GM23338 (cell line): Measurements from ENCODE around the gene SH2D3C. TPM values are rescaled to one million over a fixed set of nuclear protein-coding genes. Genes with fewer than 3 reads are reported as not detected.

ENCODE experiments used
- ATAC-seq: fragments of 200-7000 bp; cut with Tn5 transposase; 3 replicates; pipeline ENCODE4 v1.9.1; 2020
- DNase-seq: peaks from one replicate; pipeline ENCODE4 v3.0.0-alpha.2; 2015; ENCODE audit warnings: low spot score
- H2AFZ ChIP-seq: fragments of 200-600 bp; sonication (generic); 2 replicates; pipeline ENCODE4 v1.8.0; 2016; ENCODE audit warnings: antibody characterized with exemption, mild to moderate bottlenecking, moderate library complexity
- H3F3A ChIP-seq: fragments of 200-600 bp; sonication (generic); replicated peaks from 2 replicates; pipeline ENCODE4 v1.8.0; 2017; ENCODE audit warnings: antibody characterized with exemption, mixed run types, low read depth
- H3K27ac ChIP-seq: fragments of 200-600 bp; sonication (generic); 2 replicates; pipeline ENCODE4 v1.6.1; 2016; ENCODE audit warnings: low read depth
- H3K27me3 ChIP-seq: fragments of 200-600 bp; sonication (generic); 2 replicates; pipeline ENCODE4 v1.8.0; 2016; ENCODE audit warnings: mild to moderate bottlenecking, mixed run types, moderate library complexity; ENCODE audit not compliant: insufficient read depth
- H3K36me3 ChIP-seq: fragments of 200-600 bp; sonication (generic); 2 replicates; pipeline ENCODE4 v1.8.0; 2016; ENCODE audit warnings: mild to moderate bottlenecking; ENCODE audit not compliant: insufficient read depth
- H3K4me1 ChIP-seq: fragments of 200-600 bp; sonication (generic); 2 replicates; pipeline ENCODE4 v1.8.0; 2016; ENCODE audit warnings: mild to moderate bottlenecking, moderate library complexity; ENCODE audit not compliant: insufficient read depth
- H3K4me2 ChIP-seq: fragments of 200-600 bp; sonication (generic); 2 replicates; pipeline ENCODE4 v1.7.1; 2017; ENCODE audit warnings: mixed run types
- H3K4me3 ChIP-seq: fragments of 200-600 bp; sonication (generic); 2 replicates; pipeline ENCODE4 v1.6.1; 2016; ENCODE audit warnings: mixed run types
- H3K79me2 ChIP-seq: fragments of 200-600 bp; sonication (generic); replicated peaks from 2 replicates; pipeline ENCODE4 v1.8.0; 2017; ENCODE audit warnings: mild to moderate bottlenecking; ENCODE audit not compliant: insufficient read depth
- H3K9me2 ChIP-seq: fragments of 200-600 bp; sonication (generic); 2 replicates; pipeline ENCODE4 v1.8.0; 2017; ENCODE audit not compliant: insufficient read depth
- H4K20me1 ChIP-seq: fragments of 200-600 bp; sonication (generic); replicated peaks from 2 replicates; pipeline ENCODE4 v1.8.0; 2017; ENCODE audit warnings: mild to moderate bottlenecking; ENCODE audit not compliant: insufficient read depth
- H3K27ac Mint-ChIP-seq: 2 replicates; pipeline ENCODE4 v1.8.0; 2020; ENCODE audit warnings: inconsistent platforms, mild to moderate bottlenecking, moderate library complexity, mixed read lengths
- H3K27me3 Mint-ChIP-seq: 3 replicates; pipeline ENCODE4 v1.8.0; 2022; ENCODE audit warnings: low read depth, mild to moderate bottlenecking, moderate library complexity, mixed read lengths, inconsistent platforms; ENCODE audit not compliant: insufficient read depth, poor library complexity
- H3K36me3 Mint-ChIP-seq: 3 replicates; pipeline ENCODE4 v1.8.0; 2021; ENCODE audit warnings: low read depth, mild to moderate bottlenecking, inconsistent platforms, moderate library complexity, mixed read lengths
- H3K4me1 Mint-ChIP-seq: 3 replicates; pipeline ENCODE4 v1.8.0; 2020; ENCODE audit warnings: mild to moderate bottlenecking, inconsistent platforms, mixed read lengths
- H3K4me3 Mint-ChIP-seq: 3 replicates; pipeline ENCODE4 v1.8.0; 2021; ENCODE audit warnings: moderate library complexity, mild to moderate bottlenecking, inconsistent platforms, mixed read lengths
- H3K9me3 Mint-ChIP-seq: 3 replicates; pipeline ENCODE4 v1.8.0; 2020; ENCODE audit warnings: moderate library complexity, mild to moderate bottlenecking, inconsistent platforms, mixed read lengths
- CREB1 ChIP-seq: fragments of 250-450 bp; sonication (Bioruptor Pico); IDR thresholded peaks from 2 replicates; pipeline ENCODE4 v1.5.0; 2020; ENCODE audit warnings: low read depth, mild to moderate bottlenecking, moderate library complexity
- ETS1 ChIP-seq: IDR thresholded peaks from 2 replicates; pipeline ENCODE4 v1.6.1; 2016; ENCODE audit warnings: antibody characterized with exemption
- EZH2 ChIP-seq: fragments of 200-600 bp; sonication (generic); IDR thresholded peaks from one replicate; pipeline ENCODE4 v1.8.0; 2017; ENCODE audit warnings: antibody characterized with exemption, mild to moderate bottlenecking, low read depth; ENCODE audit not compliant: unreplicated experiment
- EZH2phosphoT487 ChIP-seq: fragments of 200-600 bp; sonication (generic); IDR thresholded peaks from one replicate; pipeline ENCODE4 v1.8.1; 2018; ENCODE audit warnings: antibody characterized with exemption; ENCODE audit not compliant: unreplicated experiment
- JUNB ChIP-seq: IDR thresholded peaks from one replicate; pipeline ENCODE4 v1.6.1; 2016; ENCODE audit warnings: antibody characterized with exemption; ENCODE audit not compliant: unreplicated experiment
- NANOG ChIP-seq: IDR thresholded peaks from 2 replicates; pipeline ENCODE4 v1.6.1; 2016; ENCODE audit warnings: antibody characterized with exemption, borderline replicate concordance
- POLR2AphosphoS5 ChIP-seq: IDR thresholded peaks from 2 replicates; pipeline ENCODE4 v1.6.1; 2016; ENCODE audit warnings: antibody characterized with exemption, low read depth
- STAT1 ChIP-seq: IDR thresholded peaks from one replicate; pipeline ENCODE4 v1.6.1; 2016; ENCODE audit warnings: antibody characterized with exemption; ENCODE audit not compliant: unreplicated experiment
- ZNF114 ChIP-seq: fragments of 250-450 bp; sonication (Bioruptor Pico); IDR thresholded peaks from 2 replicates; pipeline ENCODE4 v1.5.0; 2020; ENCODE audit warnings: mild to moderate bottlenecking, moderate library complexity
- ZNF331 ChIP-seq: fragments of 250-450 bp; sonication (Bioruptor Pico); IDR thresholded peaks from 2 replicates; pipeline ENCODE4 v1.5.0; 2020; ENCODE audit warnings: low read depth, mild to moderate bottlenecking, moderate library complexity
- ZNF462 ChIP-seq: fragments of 250-450 bp; sonication (Bioruptor Pico); IDR thresholded peaks from 2 replicates; pipeline ENCODE4 v1.5.0; 2020; ENCODE audit warnings: mild to moderate bottlenecking, moderate library complexity
- polyA plus RNA-seq: library from polyadenylated mRNA; unstranded; fragments of >200 nt; fragmentation: Nextera tagmentation; extraction: Ambion mirVana; gene quantifications from 2 replicates; pipeline ENCODE4 v1.2.1, GENCODE V29; 2016
- total RNA-seq: library from RNA; depleted of rRNA; stranded (reverse); fragments of >200 nt; shearing (Covaris generic); gene quantifications from 2 replicates; pipeline ENCODE4 v1.2.3, GENCODE V29; 2014
- TF ChIP-seq, protein P1 (sequence below), 2 experiments: fragments of 200-600 bp in 1 of 2; sonication (generic) in 1 of 2; conservative IDR thresholded peaks; 2 replicates each; pipeline versions ENCODE4 v1.5.1 to v1.6.1; 2016 to 2017; ENCODE audit warnings: antibody characterized with exemption in 2 of 2, low read depth in 2 of 2, mild to moderate bottlenecking in 2 of 2, moderate library complexity in 1 of 2
- TF ChIP-seq, protein P2 (sequence below): IDR thresholded peaks from one replicate; pipeline ENCODE4 v1.6.1; 2018; ENCODE audit warnings: antibody characterized with exemption; ENCODE audit not compliant: unreplicated experiment

SH2D3C gene
- total and polyA plus RNA-seq, 2 experiments from 2014 or later = 4.2 to 4.5 TPM

DNA sequence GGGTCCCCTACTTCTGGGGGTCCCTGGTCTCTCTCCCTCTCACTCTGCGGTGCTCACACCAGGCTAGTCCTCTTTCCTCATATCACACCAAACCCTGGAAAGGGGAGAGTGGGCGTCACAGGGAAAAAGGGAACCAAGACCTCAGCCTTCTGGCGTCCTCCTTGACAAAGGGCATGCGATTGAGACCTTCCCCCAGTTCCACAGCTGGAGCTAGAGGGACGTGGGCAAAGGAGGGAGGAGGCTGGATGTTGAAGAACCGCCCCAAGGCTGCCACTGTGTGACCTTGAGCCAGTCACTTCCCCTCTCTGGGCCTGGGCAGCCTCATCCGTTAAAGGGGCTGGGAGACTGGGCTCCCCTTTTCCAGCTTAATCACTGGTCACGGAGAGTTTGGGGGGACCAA is 24.8 kb downstream of the SH2D3C start:
- DNase-seq (no peak), ATAC-seq (no peak)
- peak overlapping the region; percentile 99 for H3K4me2 ChIP-seq
- Mint-ChIP-seq H3K27me3 (peaks cover 14% of the 10 kb centered on the region), H3K36me3 (no peaks in the 10 kb centered on the region; the same call in 2 of the 3 replicates), H3K27ac (no peak overlapping the region), H3K4me1 (no peaks in the 10 kb centered on the region; the same call in 2 of the 3 replicates), H3K4me3 (no peak overlapping the region; the same call in 2 of the 3 replicates), H3K9me3 (no peaks in the 10 kb centered on the region)
- peaks cover 14% of the 10 kb centered on the region for H3K27me3 ChIP-seq
- H3K79me2 ChIP-seq = no peaks in the 10 kb centered on the region
- H3K4me1 ChIP-seq = peaks cover 5% of the 10 kb centered on the region; the same call in 1 of the 2 replicates
- H3F3A ChIP-seq = no peaks in the 10 kb centered on the region
- peaks cover 21% of the 10 kb centered on the region for H4K20me1 ChIP-seq
- H2AFZ ChIP-seq = no peak overlapping the region
- H3K36me3 ChIP-seq = no peaks in the 10 kb centered on the region
- H3K27ac ChIP-seq = no peak overlapping the region
- no peak for TF ChIP-seq EZH2
- no peak for TF ChIP-seq STAT1
- TF ChIP-seq ZNF331 (CRISPR knock-in tag) = no peak
- TF ChIP-seq, protein P1, sequence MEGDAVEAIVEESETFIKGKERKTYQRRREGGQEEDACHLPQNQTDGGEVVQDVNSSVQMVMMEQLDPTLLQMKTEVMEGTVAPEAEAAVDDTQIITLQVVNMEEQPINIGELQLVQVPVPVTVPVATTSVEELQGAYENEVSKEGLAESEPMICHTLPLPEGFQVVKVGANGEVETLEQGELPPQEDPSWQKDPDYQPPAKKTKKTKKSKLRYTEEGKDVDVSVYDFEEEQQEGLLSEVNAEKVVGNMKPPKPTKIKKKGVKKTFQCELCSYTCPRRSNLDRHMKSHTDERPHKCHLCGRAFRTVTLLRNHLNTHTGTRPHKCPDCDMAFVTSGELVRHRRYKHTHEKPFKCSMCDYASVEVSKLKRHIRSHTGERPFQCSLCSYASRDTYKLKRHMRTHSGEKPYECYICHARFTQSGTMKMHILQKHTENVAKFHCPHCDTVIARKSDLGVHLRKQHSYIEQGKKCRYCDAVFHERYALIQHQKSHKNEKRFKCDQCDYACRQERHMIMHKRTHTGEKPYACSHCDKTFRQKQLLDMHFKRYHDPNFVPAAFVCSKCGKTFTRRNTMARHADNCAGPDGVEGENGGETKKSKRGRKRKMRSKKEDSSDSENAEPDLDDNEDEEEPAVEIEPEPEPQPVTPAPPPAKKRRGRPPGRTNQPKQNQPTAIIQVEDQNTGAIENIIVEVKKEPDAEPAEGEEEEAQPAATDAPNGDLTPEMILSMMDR (conservative IDR thresholded peaks at IDR 0.05; ENCODE audit: low read depth in 2 of 2) = no peak
- TF ChIP-seq ZNF114 = no peak
- TF ChIP-seq NANOG = no peak
- TF ChIP-seq, protein P2, sequence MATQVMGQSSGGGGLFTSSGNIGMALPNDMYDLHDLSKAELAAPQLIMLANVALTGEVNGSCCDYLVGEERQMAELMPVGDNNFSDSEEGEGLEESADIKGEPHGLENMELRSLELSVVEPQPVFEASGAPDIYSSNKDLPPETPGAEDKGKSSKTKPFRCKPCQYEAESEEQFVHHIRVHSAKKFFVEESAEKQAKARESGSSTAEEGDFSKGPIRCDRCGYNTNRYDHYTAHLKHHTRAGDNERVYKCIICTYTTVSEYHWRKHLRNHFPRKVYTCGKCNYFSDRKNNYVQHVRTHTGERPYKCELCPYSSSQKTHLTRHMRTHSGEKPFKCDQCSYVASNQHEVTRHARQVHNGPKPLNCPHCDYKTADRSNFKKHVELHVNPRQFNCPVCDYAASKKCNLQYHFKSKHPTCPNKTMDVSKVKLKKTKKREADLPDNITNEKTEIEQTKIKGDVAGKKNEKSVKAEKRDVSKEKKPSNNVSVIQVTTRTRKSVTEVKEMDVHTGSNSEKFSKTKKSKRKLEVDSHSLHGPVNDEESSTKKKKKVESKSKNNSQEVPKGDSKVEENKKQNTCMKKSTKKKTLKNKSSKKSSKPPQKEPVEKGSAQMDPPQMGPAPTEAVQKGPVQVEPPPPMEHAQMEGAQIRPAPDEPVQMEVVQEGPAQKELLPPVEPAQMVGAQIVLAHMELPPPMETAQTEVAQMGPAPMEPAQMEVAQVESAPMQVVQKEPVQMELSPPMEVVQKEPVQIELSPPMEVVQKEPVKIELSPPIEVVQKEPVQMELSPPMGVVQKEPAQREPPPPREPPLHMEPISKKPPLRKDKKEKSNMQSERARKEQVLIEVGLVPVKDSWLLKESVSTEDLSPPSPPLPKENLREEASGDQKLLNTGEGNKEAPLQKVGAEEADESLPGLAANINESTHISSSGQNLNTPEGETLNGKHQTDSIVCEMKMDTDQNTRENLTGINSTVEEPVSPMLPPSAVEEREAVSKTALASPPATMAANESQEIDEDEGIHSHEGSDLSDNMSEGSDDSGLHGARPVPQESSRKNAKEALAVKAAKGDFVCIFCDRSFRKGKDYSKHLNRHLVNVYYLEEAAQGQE = no peak
- no peak for TF ChIP-seq EZH2phosphoT487
- TF ChIP-seq ZNF462 (CRISPR knock-in tag) = no peak
- TF ChIP-seq CREB1 (CRISPR knock-in tag) = no peak
- TF ChIP-seq ETS1 = no peak
- no peak for TF ChIP-seq POLR2AphosphoS5
- no peak for TF ChIP-seq JUNB
- H3K9me2 ChIP-seq = no peaks in the 10 kb centered on the region
- H3K4me3 ChIP-seq = peak overlapping the region; percentile 96
